ENCODE data around the gene GPR39. TPM values are rescaled to one million over a fixed set of nuclear protein-coding genes. Genes with fewer than 3 reads are reported as not detected.

Gene GPR39
- total RNA-seq, 3 donors from 2014 or later (not counting 1 experiment from before 2014, with no cell fraction given), result not detected

DNA sequence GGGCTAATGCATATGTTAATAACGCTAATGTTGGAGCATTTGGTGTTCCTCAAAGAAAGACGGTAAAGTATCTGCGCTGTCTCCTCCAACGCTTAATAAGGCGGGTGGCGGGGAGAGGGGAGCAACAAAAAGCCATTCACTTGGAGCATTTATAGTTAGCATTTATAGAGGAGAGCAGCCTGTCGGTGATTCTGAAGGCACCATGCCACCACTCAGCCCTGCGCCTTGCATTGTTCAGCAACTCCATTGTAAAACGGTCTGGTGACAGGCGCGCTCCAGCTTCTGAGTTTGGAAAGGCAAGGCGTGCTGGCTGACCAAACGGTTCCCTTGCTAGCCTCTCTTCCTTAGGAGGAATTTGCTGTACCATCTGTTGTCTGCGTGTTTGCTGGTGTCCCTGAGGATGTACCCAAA lies 169.5 kb downstream of the GPR39 start:
- Mint-ChIP-seq H3K4me1 (no peaks in the 10 kb centered on the region), H3K27ac (no peak overlapping the region), H3K36me3 (no peaks in the 10 kb centered on the region), H3K4me3 (no peak overlapping the region), H3K27me3 (ENCODE audit: low read depth in 2 of 2) (no peaks in the 10 kb centered on the region), H3K9me3 (peaks cover 5 to 7% of the 10 kb centered on the region in 2 donors)
- ATAC-seq (no peak), DNase-seq (no peak)
- Histone ChIP-seq H3K9me3 (ENCODE audit: control insufficient read depth, insufficient read depth, low read length) (no peaks in the 10 kb centered on the region), H3K27ac (ENCODE audit: low read length) (no peak overlapping the region), H3K36me3 (ENCODE audit: control insufficient read depth, insufficient read depth, low read length) (no peaks in the 10 kb centered on the region), H3K4me3 (ENCODE audit: low read length) (no peak overlapping the region), H3K27me3 (ENCODE audit: control insufficient read depth, insufficient read depth, low read length) (no peaks in the 10 kb centered on the region), H3K4me1 (ENCODE audit: control insufficient read depth, insufficient read depth, low read length) (no peaks in the 10 kb centered on the region)
- intact Hi-C loops (cut with micrococcal nuclease), result no loop called here
- WGBS (ENCODE audit: insufficient coverage), result 89% methylated on average over 14 of the region's 14 CpGs
- TF ChIP-seq, protein P1, sequence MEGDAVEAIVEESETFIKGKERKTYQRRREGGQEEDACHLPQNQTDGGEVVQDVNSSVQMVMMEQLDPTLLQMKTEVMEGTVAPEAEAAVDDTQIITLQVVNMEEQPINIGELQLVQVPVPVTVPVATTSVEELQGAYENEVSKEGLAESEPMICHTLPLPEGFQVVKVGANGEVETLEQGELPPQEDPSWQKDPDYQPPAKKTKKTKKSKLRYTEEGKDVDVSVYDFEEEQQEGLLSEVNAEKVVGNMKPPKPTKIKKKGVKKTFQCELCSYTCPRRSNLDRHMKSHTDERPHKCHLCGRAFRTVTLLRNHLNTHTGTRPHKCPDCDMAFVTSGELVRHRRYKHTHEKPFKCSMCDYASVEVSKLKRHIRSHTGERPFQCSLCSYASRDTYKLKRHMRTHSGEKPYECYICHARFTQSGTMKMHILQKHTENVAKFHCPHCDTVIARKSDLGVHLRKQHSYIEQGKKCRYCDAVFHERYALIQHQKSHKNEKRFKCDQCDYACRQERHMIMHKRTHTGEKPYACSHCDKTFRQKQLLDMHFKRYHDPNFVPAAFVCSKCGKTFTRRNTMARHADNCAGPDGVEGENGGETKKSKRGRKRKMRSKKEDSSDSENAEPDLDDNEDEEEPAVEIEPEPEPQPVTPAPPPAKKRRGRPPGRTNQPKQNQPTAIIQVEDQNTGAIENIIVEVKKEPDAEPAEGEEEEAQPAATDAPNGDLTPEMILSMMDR (IDR thresholded peaks at IDR 0.05), result no peak

GRCh38 chr2:132586835-132587234 lies 170.2 kb downstream of the GPR39 start:
- no peak for ATAC-seq
- Histone ChIP-seq H3K27me3 (ENCODE audit: control insufficient read depth, insufficient read depth, low read length) (no peaks in the 10 kb centered on the region), H3K4me1 (ENCODE audit: control insufficient read depth, insufficient read depth, low read length) (no peaks in the 10 kb centered on the region), H3K4me3 (ENCODE audit: low read length) (no peak overlapping the region), H3K27ac (ENCODE audit: low read length) (no peak overlapping the region), H3K36me3 (ENCODE audit: control insufficient read depth, insufficient read depth, low read length) (no peaks in the 10 kb centered on the region), H3K9me3 (ENCODE audit: control insufficient read depth, insufficient read depth, low read length) (no peaks in the 10 kb centered on the region)
- no peak for DNase-seq
- no peaks in the 10 kb centered on the region for H3K4me1 Mint-ChIP-seq
- H3K4me3 Mint-ChIP-seq, result no peak overlapping the region
- 88% methylated on average over 3 of the region's 3 CpGs for WGBS (ENCODE audit: insufficient coverage)
- no peak overlapping the region for H3K27ac Mint-ChIP-seq
- peaks cover 5 to 7% of the 10 kb centered on the region in 2 donors for H3K9me3 Mint-ChIP-seq
- intact Hi-C loops (cut with micrococcal nuclease), result no loop called here
- TF ChIP-seq, protein P1 (IDR thresholded peaks at IDR 0.05), result no peak
- H3K36me3 Mint-ChIP-seq, result no peaks in the 10 kb centered on the region
- H3K27me3 Mint-ChIP-seq (ENCODE audit: low read depth in 2 of 2), result no peaks in the 10 kb centered on the region

GRCh38 chr2:132588576-132588975 lies 172.0 kb downstream of the GPR39 start:
- Histone ChIP-seq H3K9me3 (ENCODE audit: control insufficient read depth, insufficient read depth, low read length) (no peaks in the 10 kb centered on the region), H3K4me3 (ENCODE audit: low read length) (no peak overlapping the region), H3K4me1 (ENCODE audit: control insufficient read depth, insufficient read depth, low read length) (no peaks in the 10 kb centered on the region), H3K36me3 (ENCODE audit: control insufficient read depth, insufficient read depth, low read length) (no peaks in the 10 kb centered on the region), H3K27me3 (ENCODE audit: control insufficient read depth, insufficient read depth, low read length) (no peaks in the 10 kb centered on the region), H3K27ac (ENCODE audit: low read length) (no peak overlapping the region)
- Mint-ChIP-seq H3K4me3 (no peak overlapping the region), H3K4me1 (no peaks in the 10 kb centered on the region), H3K27ac (no peak overlapping the region), H3K36me3 (no peaks in the 10 kb centered on the region), H3K27me3 (ENCODE audit: low read depth in 2 of 2) (no peaks in the 10 kb centered on the region), H3K9me3 (peaks cover 7 to 10% of the 10 kb centered on the region in 2 donors)
- intact Hi-C loops (cut with micrococcal nuclease), result no loop called here
- ATAC-seq (no peak), DNase-seq (no peak)
- WGBS (ENCODE audit: insufficient coverage), result 69% methylated on average over 1 of the region's 1 CpG
- TF ChIP-seq, protein P1 (IDR thresholded peaks at IDR 0.05), result no peak

- DNase-seq, result no peak
- ATAC-seq, result no peak
- no peak overlapping the region for H3K4me3 Mint-ChIP-seq
- peaks cover 7 to 10% of the 10 kb centered on the region in 2 donors for H3K9me3 Mint-ChIP-seq
- Histone ChIP-seq H3K4me3 (ENCODE audit: low read length) (no peak overlapping the region), H3K36me3 (ENCODE audit: control insufficient read depth, insufficient read depth, low read length) (no peaks in the 10 kb centered on the region), H3K9me3 (ENCODE audit: control insufficient read depth, insufficient read depth, low read length) (no peaks in the 10 kb centered on the region), H3K27ac (ENCODE audit: low read length) (no peak overlapping the region), H3K27me3 (ENCODE audit: control insufficient read depth, insufficient read depth, low read length) (no peaks in the 10 kb centered on the region), H3K4me1 (ENCODE audit: control insufficient read depth, insufficient read depth, low read length) (no peaks in the 10 kb centered on the region)
- intact Hi-C loops (cut with micrococcal nuclease), result no loop called here
- no peaks in the 10 kb centered on the region for H3K4me1 Mint-ChIP-seq
- H3K27me3 Mint-ChIP-seq (ENCODE audit: low read depth in 2 of 2), result no peaks in the 10 kb centered on the region
- TF ChIP-seq, protein P1 (IDR thresholded peaks at IDR 0.05), result no peak
- H3K36me3 Mint-ChIP-seq, result no peaks in the 10 kb centered on the region
- H3K27ac Mint-ChIP-seq, result no peak overlapping the region
- 74% methylated on average over 8 of the region's 8 CpGs for WGBS (ENCODE audit: insufficient coverage)
Observed at GRCh38 chr2:132589111-132589830, 172.7 kb downstream of the GPR39 start.

All from natural killer cell (primary cell).